Lower lobe of right lung (tissue), 2 donors: ENCODE results near the gene FBXL14. TPM values are rescaled to one million over a fixed set of nuclear protein-coding genes. Genes with fewer than 3 reads are reported as not detected.

Experiments
- ATAC-seq, 2 donors: fragments of 200-7000 bp; cut with Tn5 transposase; one replicate each; pipeline ENCODE4 v1.9.1; 2020 to 2022; ENCODE audit warnings: mild to moderate bottlenecking in 2 of 2, moderate library complexity in 2 of 2
- DNase-seq: peaks from one replicate; pipeline ENCODE4 v3.0.0-alpha.2; 2020
- H3K27ac ChIP-seq: fragments of 200-600 bp; one replicate; pipeline ENCODE4 v1.8.0; 2022
- H3K27me3 ChIP-seq: fragments of 200-600 bp; one replicate; pipeline ENCODE4 v1.8.0; 2022; ENCODE audit warnings: low read depth
- H3K36me3 ChIP-seq: fragments of 200-600 bp; one replicate; pipeline ENCODE4 v1.8.0; 2022; ENCODE audit warnings: mild to moderate bottlenecking
- H3K4me1 ChIP-seq: fragments of 200-600 bp; one replicate; pipeline ENCODE4 v1.8.0; 2022
- H3K4me3 ChIP-seq: fragments of 200-600 bp; one replicate; pipeline ENCODE4 v1.8.0; 2022; ENCODE audit warnings: mild to moderate bottlenecking
- H3K9me3 ChIP-seq: fragments of 200-600 bp; one replicate; pipeline ENCODE4 v1.8.0; 2022
- CTCF ChIP-seq: fragments of 200-600 bp; IDR thresholded peaks from one replicate; pipeline ENCODE4 v1.8.0; 2022; ENCODE audit warnings: antibody characterized with exemption, mild to moderate bottlenecking
- intact Hi-C: fragments of 100-400 bp; cut with DNase I; formaldehyde crosslinking; loops from one replicate; pipeline ENCODE4 v1.11.0; 2022
- total RNA-seq: library from RNA; stranded (reverse); fragmentation: NEBNext Ultra II Directional; extraction: Animal tissue kit (Norgen Biotek cat#: 25700); gene quantifications from one replicate; pipeline ENCODE4 v1.2.1, GENCODE V29; 2021
- donor health status: DM: no; HTN: yes; CAD: no; lungs with severe emphysema.

The FBXL14 gene
- total RNA-seq, 1 donor from 2014 or later: 16.6 TPM

- DNase-seq: no peak
- peak in 1 of 2 donors; percentile 43 for ATAC-seq
- Histone ChIP-seq H3K4me1 (peaks cover 19% of the 10 kb centered on the region), H3K4me3 (no peak overlapping the region), H3K27me3 (no peaks in the 10 kb centered on the region), H3K9me3 (no peaks in the 10 kb centered on the region), H3K27ac (no peak overlapping the region), H3K36me3 (no peaks in the 10 kb centered on the region)
- intact Hi-C loops: no loop called here
- no peak for TF ChIP-seq CTCF
These were observed 24.1 kb upstream of the FBXL14 start for GRCh38 chr12:1618489-1618888.

- Histone ChIP-seq H3K4me3 (peak overlapping the region; percentile 20), H3K27ac (no peak overlapping the region), H3K36me3 (no peaks in the 10 kb centered on the region), H3K9me3 (no peaks in the 10 kb centered on the region), H3K4me1 (peaks cover 19% of the 10 kb centered on the region), H3K27me3 (no peaks in the 10 kb centered on the region)
- peak; percentile 36 to 62 for ATAC-seq
- intact Hi-C loops: no loop called here
- no peak for TF ChIP-seq CTCF
- DNase-seq: peak; percentile 63
These were observed 22.1 kb upstream of the FBXL14 start for GRCh38 chr12:1616233-1617066.

- intact Hi-C loops: no loop called here
- H3K27ac ChIP-seq: no peak overlapping the region
- H3K27me3 ChIP-seq: no peaks in the 10 kb centered on the region
- H3K9me3 ChIP-seq: no peaks in the 10 kb centered on the region
- TF ChIP-seq CTCF: no peak
- no peak overlapping the region for H3K4me3 ChIP-seq
- ATAC-seq: no peak
- peaks cover 17% of the 10 kb centered on the region for H3K4me1 ChIP-seq
- no peaks in the 10 kb centered on the region for H3K36me3 ChIP-seq
- no peak for DNase-seq
These were observed 20.0 kb upstream of the FBXL14 start for GRCh38 chr12:1614360-1614759.

GRCh38 chr12:1613860-1614259 is 19.5 kb upstream of the FBXL14 start:
- intact Hi-C loops: no loop called here
- DNase-seq (no peak), ATAC-seq (no peak)
- Histone ChIP-seq H3K27me3 (no peaks in the 10 kb centered on the region), H3K36me3 (no peaks in the 10 kb centered on the region), H3K4me3 (no peak overlapping the region), H3K27ac (no peak overlapping the region), H3K9me3 (no peaks in the 10 kb centered on the region), H3K4me1 (peaks cover 12% of the 10 kb centered on the region)
- TF ChIP-seq CTCF: no peak

- no peaks in the 10 kb centered on the region for H3K9me3 ChIP-seq
- no peaks in the 10 kb centered on the region for H3K27me3 ChIP-seq
- no peak for TF ChIP-seq CTCF
- peaks cover 16% of the 10 kb centered on the region for H3K4me1 ChIP-seq
- no peak overlapping the region for H3K4me3 ChIP-seq
- intact Hi-C loops: no loop called here
- no peaks in the 10 kb centered on the region for H3K36me3 ChIP-seq
- DNase-seq: no peak
- H3K27ac ChIP-seq: no peak overlapping the region
- ATAC-seq: no peak
These were observed 17.6 kb upstream of the FBXL14 start for GRCh38 chr12:1611803-1612572.
